Measurements from ENCODE around the gene SLC9A9.

Gene SLC9A9

GRCh38 chr3:143653935-143654334 lies 194.3 kb downstream of the SLC9A9 start:
- no peak for ATAC-seq
- TF ChIP-seq ZNF70 (CRISPR knock-in tag; IDR thresholded peaks at IDR 0.05) (no peak), PPARA (CRISPR knock-in tag; IDR thresholded peaks at IDR 0.05; ENCODE audit: borderline replicate concordance) (no peak), SNAI2 (CRISPR knock-in tag; IDR thresholded peaks at IDR 0.05) (no peak), TCF4 (CRISPR knock-in tag; IDR thresholded peaks at IDR 0.05; ENCODE audit: borderline replicate concordance) (no peak), ZC3H10 (CRISPR knock-in tag; IDR thresholded peaks at IDR 0.05) (no peak), ESRRG (CRISPR knock-in tag; IDR thresholded peaks at IDR 0.05) (no peak), ZNF8 (CRISPR knock-in tag; IDR thresholded peaks at IDR 0.05) (no peak), ZFP30 (CRISPR knock-in tag; IDR thresholded peaks at IDR 0.05) (no peak), ZFP3 (CRISPR knock-in tag; IDR thresholded peaks at IDR 0.05) (no peak), TSHZ2 (CRISPR knock-in tag; IDR thresholded peaks at IDR 0.05) (no peak), OSR1 (CRISPR knock-in tag; IDR thresholded peaks at IDR 0.05) (no peak), TOX (CRISPR knock-in tag; IDR thresholded peaks at IDR 0.05; ENCODE audit: borderline replicate concordance) (no peak), RARB (CRISPR knock-in tag; IDR thresholded peaks at IDR 0.05) (no peak), ARNTL (CRISPR knock-in tag; IDR thresholded peaks at IDR 0.05; ENCODE audit: borderline replicate concordance, low read depth) (no peak), ZNF565 (CRISPR knock-in tag; conservative IDR thresholded peaks at IDR 0.05; ENCODE audit: low read depth) (no peak), PATZ1 (CRISPR knock-in tag; IDR thresholded peaks at IDR 0.05; ENCODE audit: borderline replicate concordance) (no peak), ISL1 (CRISPR knock-in tag; IDR thresholded peaks at IDR 0.05) (no peak), GLIS3 (CRISPR knock-in tag; IDR thresholded peaks at IDR 0.05) (no peak), BACH2 (CRISPR knock-in tag; IDR thresholded peaks at IDR 0.05; ENCODE audit: borderline replicate concordance) (no peak)

GRCh38 chr3:143653493-143653892 lies 194.8 kb downstream of the SLC9A9 start:
- no peak for ATAC-seq
- no peak for TF ChIP-seq CREB5 (CRISPR knock-in tag; IDR thresholded peaks at IDR 0.05; ENCODE audit: low read depth)
- no peak for TF ChIP-seq TCF4 (CRISPR knock-in tag; IDR thresholded peaks at IDR 0.05; ENCODE audit: borderline replicate concordance)

- ATAC-seq, result no peak
- no peak for TF ChIP-seq ZFP30 (CRISPR knock-in tag; IDR thresholded peaks at IDR 0.05)
- no peak for TF ChIP-seq RARB (CRISPR knock-in tag; IDR thresholded peaks at IDR 0.05)
- TF ChIP-seq ZC3H10 (CRISPR knock-in tag; IDR thresholded peaks at IDR 0.05), result no peak
- TF ChIP-seq ESRRG (CRISPR knock-in tag; IDR thresholded peaks at IDR 0.05), result no peak
- no peak for TF ChIP-seq PPARA (CRISPR knock-in tag; IDR thresholded peaks at IDR 0.05; ENCODE audit: borderline replicate concordance)
- TF ChIP-seq BACH2 (CRISPR knock-in tag; IDR thresholded peaks at IDR 0.05; ENCODE audit: borderline replicate concordance), result no peak
- no peak for TF ChIP-seq SNAI2 (CRISPR knock-in tag; IDR thresholded peaks at IDR 0.05)
These were observed 196.2 kb downstream of the SLC9A9 start for GRCh38 chr3:143652118-143652517.

- no peak for TF ChIP-seq GLIS3 (CRISPR knock-in tag; IDR thresholded peaks at IDR 0.05)
- no peak for TF ChIP-seq BACH2 (CRISPR knock-in tag; IDR thresholded peaks at IDR 0.05; ENCODE audit: borderline replicate concordance)
- no peak for TF ChIP-seq PPARA (CRISPR knock-in tag; IDR thresholded peaks at IDR 0.05; ENCODE audit: borderline replicate concordance)
- no peak for TF ChIP-seq TOX (CRISPR knock-in tag; IDR thresholded peaks at IDR 0.05; ENCODE audit: borderline replicate concordance)
- TF ChIP-seq CSDC2 (CRISPR knock-in tag; IDR thresholded peaks at IDR 0.05), result no peak
- TF ChIP-seq CSRNP3 (CRISPR knock-in tag; IDR thresholded peaks at IDR 0.05), result no peak
- no peak for TF ChIP-seq ARNTL (CRISPR knock-in tag; IDR thresholded peaks at IDR 0.05; ENCODE audit: borderline replicate concordance, low read depth)
- no peak for TF ChIP-seq SNAI2 (CRISPR knock-in tag; IDR thresholded peaks at IDR 0.05)
- TF ChIP-seq ZC3H10 (CRISPR knock-in tag; IDR thresholded peaks at IDR 0.05), result no peak
- TF ChIP-seq TSHZ2 (CRISPR knock-in tag; IDR thresholded peaks at IDR 0.05), result no peak
- no peak for ATAC-seq
These were observed 197.4 kb downstream of the SLC9A9 start for GRCh38 chr3:143650827-143651226.
